DMS79 (cell line): ENCODE measurements around the gene CXCR6.

Source experiments
- DNase-seq: peaks from one replicate; lab custom pipeline; 2025; lab: John Stamatoyannopoulos, UW

Gene CXCR6

DNA sequence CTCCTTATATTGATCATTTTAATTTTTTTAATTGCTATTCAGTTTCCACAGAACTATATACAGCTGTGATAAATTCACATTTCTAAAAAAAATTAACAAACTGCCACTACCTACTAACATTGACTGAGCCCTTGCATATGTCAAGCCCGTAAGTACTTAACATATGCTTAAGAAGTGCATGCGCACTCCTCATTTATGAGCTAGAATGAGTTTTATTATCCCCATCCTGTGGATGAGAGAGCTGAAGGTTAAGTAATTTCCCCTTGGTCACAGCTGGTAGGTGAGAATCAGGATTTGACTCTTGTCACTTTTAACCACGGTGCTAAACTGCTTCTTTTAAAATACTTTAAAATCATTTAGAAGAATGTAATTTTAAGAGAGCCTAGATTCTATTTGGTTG, 25.9 kb downstream of the CXCR6 start:
- DNase-seq = no peak

DNA sequence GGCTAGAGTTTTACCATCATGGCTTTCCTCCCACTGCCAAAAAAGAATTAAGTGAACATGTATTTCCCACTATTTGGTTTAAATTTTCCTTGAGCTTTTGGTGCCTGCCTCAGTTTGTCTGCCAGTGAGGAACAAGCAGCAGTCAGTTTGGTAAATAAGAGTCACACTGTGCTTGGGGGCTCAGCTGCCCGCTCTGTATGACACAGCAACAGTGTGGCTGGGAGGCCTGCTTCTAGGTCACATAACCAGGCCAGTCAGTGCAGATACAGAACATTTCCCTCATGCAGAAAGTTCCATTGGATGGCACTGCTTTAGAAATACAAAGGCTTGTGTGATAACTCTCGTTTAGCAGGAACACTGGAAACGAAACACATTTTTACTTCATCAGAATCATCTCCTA, 26.7 kb downstream of the CXCR6 start:
- DNase-seq = no peak

DNA sequence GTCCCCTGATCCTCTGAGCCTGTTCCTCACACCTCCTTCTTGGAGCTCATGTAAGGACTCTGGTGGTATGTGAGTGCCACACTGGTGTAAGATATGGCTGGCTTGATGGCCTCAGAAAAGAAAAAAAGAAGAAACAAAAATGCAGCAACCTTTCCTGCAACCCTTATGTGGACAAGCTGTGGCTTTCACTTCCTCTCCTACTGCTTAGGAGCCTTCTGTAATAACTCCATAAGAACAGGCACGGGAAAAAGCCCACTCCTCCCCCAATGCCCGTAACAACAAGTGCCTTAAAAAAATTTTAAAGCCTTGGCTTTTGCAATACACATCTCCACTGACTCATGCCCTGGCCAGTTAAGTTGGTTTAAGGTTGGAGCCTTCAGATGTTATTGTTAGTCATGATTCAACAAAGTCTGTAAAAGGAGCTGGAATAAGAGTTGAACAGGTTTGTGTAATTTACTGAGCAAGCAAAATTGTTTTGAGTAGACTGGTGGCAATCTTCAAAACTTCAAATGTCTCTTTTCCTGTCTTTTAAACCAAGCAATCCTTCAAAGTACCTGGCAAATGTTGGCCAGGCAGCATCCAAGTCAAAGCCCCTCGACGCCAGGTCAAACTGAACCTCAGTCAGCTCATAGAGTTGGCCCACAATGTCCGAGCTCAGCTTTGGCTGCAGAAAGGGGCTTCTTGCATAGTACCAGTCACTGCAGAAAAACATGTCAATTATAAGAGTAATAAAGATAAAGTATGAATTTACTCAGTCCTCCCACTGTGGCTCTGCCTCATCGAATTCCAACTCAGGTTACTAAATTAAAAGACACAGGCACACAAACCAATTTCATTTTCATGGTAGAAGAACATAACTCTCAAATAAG, 29.5 kb downstream of the CXCR6 start:
- no peak for DNase-seq

DNA sequence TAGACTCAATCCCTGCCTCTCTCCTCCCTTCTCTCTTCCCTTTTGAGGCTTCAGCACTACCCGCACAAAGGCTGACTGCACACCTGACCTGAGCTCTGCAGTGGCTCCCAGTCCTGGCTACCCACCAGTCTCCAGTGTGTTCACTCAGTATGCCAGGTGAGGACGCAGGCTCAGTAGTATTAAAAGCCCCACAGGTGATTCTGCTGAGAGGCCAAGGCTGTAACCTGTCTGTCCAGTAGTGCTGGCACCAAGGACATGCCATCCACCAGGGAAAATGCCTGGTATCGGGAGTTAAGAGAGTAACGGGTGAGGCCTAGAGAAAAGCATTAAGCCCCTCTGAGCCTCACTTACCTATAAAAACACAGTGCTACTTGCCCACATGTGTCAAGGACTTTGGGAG, 31.4 kb downstream of the CXCR6 start:
- DNase-seq = no peak

DNA sequence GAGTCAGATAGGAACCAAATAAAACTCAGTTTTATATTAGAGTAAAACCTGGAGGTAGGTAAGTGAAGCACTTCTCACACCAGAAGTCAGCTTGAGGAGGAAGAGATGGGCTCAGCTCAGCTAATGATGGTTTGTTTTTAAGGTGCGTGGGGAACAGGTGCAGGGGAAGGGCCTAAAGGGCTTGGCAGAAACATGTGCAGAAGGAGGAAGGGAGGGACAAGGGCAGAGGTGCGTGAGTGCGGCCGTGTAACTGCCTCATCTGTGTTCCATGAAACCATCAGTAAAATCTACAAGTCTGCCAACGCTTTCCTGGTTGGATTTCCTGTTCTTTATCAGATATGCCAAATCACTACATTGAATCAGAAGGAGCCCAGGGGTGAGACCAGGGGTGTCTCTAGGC, 32.4 kb downstream of the CXCR6 start:
- no peak for DNase-seq

DNA sequence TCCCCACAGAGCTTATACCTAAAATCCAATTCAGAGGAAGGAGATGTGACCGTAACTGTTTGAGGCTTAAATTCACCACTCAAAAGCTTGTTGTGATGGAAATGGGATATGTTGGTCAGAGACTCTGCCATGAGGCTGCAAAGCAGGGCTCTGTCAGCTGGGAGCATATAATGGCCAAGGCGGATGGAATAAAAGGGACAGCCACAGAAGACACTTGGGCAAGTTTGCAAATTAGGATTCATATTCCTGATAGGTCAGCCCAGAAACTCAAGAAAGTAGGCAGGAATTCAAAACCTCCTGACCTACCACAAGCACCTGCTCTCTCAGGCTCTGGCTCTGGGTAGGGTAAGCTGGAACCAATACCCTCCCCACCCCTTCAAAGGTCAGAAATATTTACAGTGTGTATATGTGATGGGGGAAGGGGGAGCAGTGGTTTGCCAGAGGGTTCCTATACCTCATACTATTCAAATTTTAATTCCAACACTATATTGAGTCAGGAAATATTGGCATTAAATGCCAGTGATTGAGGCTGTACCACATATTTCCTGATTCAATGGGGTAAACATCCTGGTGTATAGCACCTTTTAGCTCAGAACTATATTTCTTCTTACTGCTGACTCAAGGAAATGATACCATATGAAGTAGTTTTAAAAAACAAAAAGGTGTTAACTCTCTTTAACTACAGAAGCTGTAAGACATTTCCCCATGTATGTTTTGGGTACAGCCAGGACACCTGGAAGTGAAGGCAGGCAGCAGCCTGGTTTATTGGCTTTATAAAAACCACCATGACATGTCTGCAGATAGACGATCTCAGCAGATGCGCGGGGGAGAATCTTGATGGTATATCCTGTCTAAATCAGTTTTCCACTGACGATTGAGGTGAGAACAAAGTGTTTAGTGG, 33.2 kb downstream of the CXCR6 start:
- no peak for DNase-seq

DNA sequence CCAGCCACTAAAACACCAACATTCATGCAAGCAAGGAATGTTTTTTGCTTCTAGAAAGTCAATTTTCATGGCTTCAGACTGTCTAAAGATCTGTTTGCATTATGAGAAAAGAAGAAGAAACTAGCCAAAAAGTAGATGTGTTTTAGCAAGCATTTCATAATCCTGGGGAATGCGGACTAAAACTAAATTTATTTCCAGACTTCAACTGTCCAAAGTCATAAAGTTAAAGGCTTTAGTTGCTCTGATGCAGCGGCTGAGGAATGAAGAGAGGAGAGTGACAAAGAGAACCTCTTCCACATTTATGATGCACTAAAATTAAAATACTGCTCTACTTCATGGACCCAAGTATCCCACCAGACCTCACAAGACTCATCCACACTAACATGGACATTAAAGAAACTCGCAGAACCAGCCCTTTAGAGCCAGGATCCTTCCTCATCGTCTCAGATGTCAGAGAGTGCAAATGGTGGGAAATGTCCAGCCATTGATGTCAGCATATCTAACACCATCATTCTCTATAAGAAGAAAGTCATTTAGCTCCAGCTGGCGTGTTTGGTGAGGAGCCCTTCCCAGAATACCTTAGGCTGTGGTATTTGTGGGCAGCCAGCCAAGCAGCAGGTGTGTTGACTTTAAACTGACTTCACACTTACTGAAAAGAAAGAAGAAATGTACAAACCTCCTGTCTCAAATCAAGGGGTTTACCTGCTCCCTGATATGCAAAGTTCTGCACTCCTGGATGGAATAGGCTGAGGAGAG, 34.9 kb downstream of the CXCR6 start:
- DNase-seq = peak; percentile 38

DNA sequence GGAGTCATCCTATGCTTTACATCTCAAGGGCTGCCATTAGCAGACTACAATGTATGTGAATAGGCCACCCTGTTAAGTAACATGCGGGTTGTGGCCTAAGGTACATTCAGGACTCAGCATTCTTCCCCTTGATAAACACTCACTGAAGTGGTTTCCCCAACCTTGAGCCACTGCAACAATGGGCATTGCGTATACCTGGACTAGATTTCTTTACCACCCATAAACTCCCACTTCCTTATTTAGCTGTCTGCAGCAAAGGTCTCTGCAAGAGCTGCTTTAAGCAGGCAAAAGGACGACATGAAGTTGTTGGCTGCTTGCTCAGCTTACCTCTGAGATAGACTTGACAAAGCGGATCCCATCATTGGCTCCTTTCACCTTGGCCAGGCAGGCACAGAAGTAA, 36.1 kb downstream of the CXCR6 start:
- DNase-seq = no peak

DNA sequence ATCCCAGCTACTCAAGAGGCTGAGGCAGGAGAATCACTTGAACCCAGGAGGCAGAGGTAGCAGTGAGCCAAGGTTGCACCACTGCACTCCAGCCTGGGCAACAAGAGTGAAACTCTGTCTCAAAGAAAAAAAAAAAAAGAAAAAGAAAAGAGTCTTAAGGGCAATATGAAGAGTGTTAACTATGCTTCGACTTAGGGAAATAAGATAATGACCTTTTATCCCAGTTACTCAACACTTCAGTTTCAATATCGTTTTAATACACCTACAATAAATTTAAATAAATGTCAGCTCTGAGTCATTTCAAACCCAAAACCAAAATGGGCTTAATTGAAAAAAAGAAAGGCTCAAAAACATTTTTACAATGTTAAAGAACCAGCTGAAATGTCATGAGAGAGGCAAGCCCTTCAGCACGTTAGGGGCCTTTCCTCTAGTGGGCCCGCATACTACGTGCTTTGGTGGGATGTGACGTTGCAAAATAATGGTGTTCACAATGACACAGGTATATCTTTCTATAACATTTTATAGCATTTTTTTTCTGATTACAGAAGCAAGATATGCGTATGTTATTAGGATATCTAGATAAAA, 37.1 kb downstream of the CXCR6 start:
- no peak for DNase-seq

DNA sequence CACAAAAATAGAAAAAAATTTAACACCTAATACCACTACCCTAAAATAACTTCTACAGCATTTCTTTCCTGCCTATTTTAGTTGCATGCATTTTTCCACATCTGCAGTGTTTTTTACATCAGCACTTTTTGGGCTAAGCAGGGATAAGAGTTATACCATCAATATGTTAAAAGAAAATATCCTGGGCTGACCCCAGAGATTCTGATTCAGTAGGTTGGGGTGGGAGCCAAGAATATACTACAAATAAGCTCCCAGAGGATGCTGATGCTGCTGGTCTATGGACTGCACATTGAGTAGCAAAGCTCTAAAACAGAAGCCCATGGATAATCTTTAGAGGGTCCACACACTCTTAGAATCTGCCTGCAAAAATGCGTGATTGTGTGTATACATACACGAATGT, 37.6 kb downstream of the CXCR6 start:
- DNase-seq = no peak

DNA sequence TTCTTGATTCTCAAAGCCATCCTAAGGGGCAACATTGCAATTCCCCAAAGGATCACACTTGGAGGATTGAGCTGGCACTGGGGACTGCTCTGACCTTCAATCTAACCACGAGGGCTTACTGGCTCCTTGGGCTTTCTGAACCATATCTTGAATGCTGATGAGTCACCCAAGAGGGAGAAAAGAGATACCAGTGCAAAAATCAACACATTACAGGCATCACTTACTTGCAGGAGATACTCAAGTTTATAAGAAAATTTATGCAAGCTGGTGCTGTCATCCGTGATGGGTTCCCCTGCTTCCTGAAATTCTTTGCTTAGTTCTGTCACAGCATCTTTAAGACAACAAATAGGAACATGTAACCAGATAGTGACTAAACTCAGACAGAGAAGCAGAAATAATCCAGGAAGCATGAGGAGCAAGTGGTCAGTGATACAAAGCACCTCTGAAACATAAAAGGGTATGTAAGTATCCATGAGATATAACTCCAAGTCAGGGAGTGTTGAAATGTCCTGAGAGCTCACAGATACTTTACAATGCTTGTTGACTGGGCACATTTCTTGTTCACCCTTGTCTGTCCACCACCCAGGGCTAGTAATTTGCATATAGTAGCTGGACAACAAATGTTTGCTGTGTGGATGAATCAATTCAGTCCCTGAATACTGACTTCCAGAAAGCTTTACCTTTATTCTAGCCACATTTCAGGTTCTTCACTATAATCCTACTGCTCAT, 38.2 kb downstream of the CXCR6 start:
- DNase-seq = no peak

DNA sequence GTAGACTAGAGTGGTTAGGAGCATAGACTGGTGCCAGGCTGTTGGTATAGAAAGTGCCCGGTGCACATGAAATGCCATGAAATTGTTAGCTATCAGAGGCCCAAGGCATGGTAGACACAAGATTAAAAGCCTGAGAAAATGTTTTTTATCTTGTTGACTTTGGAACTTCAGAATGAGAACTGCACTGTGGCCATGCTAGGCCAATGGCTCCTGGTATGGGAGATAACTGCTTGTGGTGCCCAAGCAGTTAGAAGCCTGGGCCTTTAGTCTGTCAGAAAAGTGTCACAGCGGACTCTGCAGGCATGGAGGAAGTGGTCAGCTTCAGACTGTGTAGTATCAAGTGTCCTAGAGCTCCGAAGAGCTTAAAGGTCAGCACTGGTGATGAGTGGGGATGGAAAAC, 40.5 kb downstream of the CXCR6 start:
- no peak for DNase-seq

DNA sequence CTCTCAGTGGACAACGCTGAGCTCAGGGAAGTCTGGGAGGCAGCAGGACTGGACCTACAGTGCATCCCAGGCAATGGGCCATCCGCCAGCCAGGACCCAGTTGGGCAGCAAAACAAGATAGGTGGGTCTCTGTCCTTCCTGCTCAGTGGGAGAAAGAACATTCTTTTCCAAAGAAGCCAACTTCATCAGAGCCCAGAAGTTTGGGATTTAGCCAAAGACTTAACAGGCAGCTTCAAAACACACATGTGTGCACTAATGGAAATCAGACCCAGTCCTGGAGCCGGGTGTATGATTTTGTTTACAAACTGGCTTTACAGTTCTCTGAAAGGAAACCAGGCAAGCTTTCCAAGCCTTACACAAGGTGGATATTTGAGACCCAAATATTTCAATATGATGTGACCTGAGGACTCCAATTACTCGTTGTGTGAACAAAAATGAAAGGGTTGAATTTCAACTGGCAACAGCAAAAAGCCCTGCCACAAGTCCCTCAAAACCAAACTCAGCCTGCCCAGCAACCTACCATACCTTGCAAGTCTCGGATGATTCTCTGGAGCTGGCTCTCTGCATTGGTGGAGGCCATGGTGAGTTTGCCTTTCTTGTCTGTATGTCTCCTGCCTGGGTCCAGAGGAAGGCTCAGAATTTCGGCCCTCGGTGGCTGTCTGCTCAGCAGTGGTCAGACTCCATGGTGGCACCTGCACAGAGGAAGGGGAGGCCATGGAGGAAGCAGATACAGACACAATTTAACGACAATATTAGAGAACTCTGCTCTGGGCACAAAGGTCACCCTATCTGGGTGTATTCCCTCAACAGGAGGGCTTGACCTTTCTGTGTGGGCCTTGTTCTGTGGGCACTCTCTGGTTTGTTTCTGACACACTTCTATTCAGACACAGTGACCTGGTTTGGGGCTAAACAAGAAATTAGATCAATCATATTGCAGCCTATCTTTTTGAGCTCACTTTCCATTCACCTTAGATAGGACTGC, 41.4 kb downstream of the CXCR6 start:
- no peak for DNase-seq

DNA sequence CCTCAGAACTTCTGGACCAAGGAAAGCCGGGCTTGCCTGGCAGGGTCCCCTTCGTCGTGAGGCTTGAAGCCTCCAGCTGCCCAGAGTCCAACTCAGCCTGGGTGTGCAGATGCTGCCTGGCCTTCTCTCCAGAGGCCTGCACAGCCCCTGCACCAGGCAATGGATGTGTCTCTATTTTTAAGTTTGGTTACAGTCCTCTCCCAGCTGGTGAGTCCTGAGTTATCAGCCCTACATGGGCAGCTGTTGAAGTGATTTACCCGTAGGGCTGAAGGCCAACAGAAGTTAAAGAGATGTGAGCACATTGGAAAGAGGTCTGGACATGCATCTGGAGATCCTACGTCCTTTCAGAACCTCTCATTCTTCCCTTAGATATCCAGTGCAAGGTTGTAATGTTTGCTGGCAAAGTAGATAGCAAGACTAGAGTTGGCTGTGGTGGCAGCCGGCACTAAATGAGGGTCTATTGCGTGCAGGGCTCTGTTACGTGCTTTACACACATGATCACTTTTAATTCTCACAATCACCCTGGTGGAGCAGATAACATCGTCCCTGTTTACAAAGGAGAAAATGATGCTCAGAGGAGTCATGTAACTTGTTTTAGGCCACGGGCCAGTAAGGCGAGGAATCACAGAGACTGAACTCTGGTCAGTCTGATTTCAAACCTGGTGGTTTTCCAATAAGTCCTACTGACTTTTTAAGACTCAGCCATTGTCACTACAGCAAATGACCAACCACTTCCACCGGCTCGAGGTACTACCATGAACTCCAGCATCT, 42.5 kb downstream of the CXCR6 start:
- no peak for DNase-seq

DNA sequence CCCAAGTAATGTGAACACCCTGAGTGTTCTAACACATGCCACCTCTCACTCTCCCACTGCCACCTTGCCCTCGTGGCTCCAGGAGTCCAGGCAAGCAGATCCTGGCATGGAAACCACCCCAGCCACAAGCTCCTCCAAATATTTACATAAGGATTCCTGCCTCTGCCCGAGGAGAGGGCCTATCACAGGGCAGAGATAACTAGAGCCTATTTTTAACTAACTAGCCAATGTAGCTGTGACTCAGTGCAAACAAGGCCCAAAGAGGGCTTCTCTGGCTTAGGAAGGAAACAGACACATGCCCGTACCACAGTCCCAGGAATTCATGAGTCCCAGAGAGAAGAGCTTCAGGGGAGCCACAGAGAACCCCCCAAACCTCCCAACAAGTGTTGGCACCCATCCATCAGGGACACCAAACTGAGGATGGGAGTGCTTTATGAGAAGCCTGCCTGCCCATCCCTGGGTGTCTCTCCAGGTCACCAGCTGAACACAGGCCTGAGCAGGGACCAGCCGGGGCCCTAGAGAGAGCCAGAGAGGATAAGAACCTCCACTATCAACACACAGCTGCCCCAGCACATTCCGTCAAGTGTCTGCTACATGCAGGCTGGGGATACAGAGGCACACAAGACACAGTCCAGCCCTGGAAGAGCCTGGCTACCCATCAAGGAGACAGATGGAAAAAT, 43.2 kb downstream of the CXCR6 start:
- no peak for DNase-seq

DNA sequence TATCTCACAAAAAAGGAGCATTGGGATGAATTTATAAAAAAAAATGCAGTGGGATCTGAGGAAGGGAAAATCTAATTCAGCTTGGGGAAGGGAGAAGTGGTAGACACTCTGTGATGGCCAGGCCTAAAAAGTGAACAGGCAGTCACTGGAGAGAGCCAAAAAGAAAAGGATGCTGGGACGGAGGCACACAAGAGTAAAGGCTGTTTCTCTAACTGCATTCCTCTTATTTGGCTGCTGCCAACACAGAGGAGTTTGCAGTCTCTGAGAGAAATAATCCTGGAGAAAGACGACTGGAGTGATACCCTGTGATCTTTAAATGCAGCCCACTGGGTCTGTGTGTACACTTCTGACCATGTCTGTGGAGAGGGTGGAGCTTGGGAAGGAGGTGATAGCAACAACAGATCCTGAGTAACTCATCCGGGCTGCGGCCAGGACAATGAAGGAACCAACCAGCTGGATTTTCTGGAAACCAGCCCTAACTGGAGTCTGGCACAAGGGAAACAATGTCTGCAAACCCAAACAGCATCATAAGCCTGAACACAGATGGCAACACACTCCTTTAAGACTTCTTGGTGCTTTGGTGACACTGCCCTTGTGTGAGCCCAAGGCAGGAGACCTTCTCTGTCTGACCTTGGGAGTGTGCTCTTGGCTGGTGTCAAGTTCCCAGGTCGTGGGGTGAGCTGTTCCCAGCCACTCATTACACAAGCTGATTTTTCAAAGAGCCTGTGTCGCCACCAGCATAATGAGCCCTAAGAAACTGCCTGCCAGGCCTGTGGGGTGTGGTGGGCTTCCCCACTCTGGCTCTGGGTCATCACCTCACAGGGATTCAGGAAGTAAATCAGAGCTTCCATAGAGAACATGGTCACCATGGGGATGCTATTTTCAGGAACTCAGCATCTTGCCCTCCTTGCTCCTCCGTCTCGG, 44.4 kb downstream of the CXCR6 start:
- DNase-seq = no peak

DNA sequence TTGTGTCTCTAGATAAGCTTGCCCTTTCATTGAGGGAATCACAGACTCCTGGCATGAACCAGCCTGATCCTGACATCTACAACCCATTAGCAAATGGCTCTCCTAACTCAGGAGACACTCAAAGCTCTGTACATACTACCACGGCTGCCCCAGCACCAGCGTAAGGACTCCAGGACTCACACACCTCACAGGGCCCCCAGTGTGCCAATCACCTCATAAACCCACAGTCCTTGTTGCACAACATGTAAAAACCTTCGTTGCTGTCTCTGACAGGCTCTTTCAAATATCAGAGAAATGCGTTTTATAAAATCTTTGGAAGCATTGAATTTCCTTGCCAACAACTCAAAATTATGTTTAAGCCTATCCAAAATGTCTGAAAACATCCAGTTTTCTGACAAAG, 45.1 kb downstream of the CXCR6 start:
- no peak for DNase-seq

DNA sequence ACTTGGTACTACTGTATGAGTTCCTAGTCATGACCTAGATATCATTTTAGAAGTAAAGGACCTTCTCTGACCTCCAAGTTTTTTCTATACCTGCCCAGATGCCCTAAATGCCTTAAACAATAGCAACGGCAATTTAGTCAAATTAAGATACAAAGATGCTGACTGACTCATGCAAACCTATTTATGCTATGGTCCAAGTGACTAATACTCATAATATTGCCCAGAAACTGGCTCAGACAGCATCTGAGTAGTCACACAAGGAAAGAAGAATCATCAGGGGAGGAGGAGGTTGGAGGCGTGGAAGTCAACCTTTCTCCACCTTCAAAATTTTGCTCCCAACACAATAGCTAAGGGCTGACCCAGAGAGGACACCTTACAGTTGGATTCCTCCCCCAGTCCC, 45.5 kb downstream of the CXCR6 start:
- no peak for DNase-seq
